Bronchial epithelial cell (primary cell): ENCODE data around the gene AS3MT. TPM values are rescaled to one million over a fixed set of nuclear protein-coding genes. Genes with fewer than 3 reads are reported as not detected.

Experiments used
- DNase-seq: peaks from one replicate; pipeline ENCODE4 v3.0.0-alpha.2; 2010; ENCODE audit warnings: low read depth
- FAIRE-seq: peaks from 2 replicates; lab custom pipeline; 2011; peaks lifted over from hg19 to GRCh38; lab: Jason Lieb, UNC
- H3K27me3 ChIP-seq: 2 replicates; pipeline ENCODE4 v1.5.1; 2011; ENCODE audit warnings: low read length; ENCODE audit not compliant: control insufficient read depth, insufficient read depth
- H3K36me3 ChIP-seq: 2 replicates; pipeline ENCODE4 v1.5.1; 2011; ENCODE audit warnings: low read length; ENCODE audit not compliant: control insufficient read depth, insufficient read depth
- H3K4me3 ChIP-seq: 2 replicates; pipeline ENCODE4 v1.5.1; 2011; ENCODE audit warnings: mild to moderate bottlenecking, low read depth, low read length, control low read depth
- CTCF ChIP-seq: IDR thresholded peaks from 2 replicates; pipeline ENCODE4 v1.5.1; 2011; ENCODE audit warnings: mild to moderate bottlenecking, moderate library complexity, low read length, control low read depth, inconsistent platforms; ENCODE audit not compliant: insufficient read depth, severe bottlenecking
- total RNA-seq: library from RNA; depleted of rRNA; stranded (reverse); fragments of >200 nt; gene quantifications from 2 replicates; pipeline ENCODE4 v1.2.1, GENCODE V29; 2014

The AS3MT gene
- total RNA-seq, 1 donor from 2014 or later, result 2.1 TPM

GRCh38 chr10:102935505-102935904 is 66.2 kb downstream of the AS3MT start:
- no peak for DNase-seq
- H3K36me3 ChIP-seq, result no peaks in the 10 kb centered on the region
- FAIRE-seq, result no peak

DNA sequence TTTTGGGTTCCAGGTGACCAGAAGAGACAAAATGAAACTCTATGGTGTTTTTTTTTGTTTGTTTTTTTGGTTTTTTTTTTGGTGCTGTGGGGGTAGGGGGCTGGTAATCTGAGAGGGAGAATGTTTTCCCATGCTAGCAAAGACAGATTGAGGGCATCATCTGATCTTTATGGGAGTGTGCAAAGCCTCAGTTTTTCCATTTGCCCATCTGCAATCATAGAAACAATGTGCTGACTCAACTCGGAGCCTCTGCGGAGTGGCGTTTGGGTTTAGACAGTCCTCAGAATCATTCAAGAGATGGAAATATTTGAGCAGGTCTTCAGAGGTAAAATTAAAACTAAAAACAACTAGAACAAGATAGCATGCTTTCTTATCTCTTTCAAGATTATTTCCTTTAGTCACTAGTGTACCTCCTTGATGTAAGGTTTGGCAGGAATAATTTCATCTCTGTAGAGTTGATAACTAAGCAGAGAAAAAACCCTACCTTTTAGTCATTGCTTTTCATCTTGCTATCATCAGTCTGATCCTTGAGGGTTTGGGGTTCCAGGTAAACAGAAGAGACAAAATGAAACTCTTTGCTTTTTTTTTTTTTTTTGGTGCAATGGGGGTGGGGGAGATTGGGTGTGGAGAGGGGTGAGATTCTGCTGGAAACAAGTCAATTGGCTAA is 66.8 kb downstream of the AS3MT start:
- Histone ChIP-seq H3K36me3 (no peaks in the 10 kb centered on the region), H3K27me3 (no peaks in the 10 kb centered on the region), H3K4me3 (no peak overlapping the region)
- DNase-seq (no peak), FAIRE-seq (no peak)
- no peak for TF ChIP-seq CTCF

More at GRCh38 chr10:102935505-102935904, 66.2 kb downstream of the AS3MT start:
- Histone ChIP-seq H3K27me3 (no peaks in the 10 kb centered on the region), H3K4me3 (no peak overlapping the region)
- TF ChIP-seq CTCF, result no peak

- H3K4me3 ChIP-seq, result no peak overlapping the region
- no peak for TF ChIP-seq CTCF
- H3K36me3 ChIP-seq, result no peaks in the 10 kb centered on the region
- DNase-seq (no peak), FAIRE-seq (no peak)
- no peaks in the 10 kb centered on the region for H3K27me3 ChIP-seq
These were observed 72.1 kb downstream of the AS3MT start for GRCh38 chr10:102941401-102941800.

DNA sequence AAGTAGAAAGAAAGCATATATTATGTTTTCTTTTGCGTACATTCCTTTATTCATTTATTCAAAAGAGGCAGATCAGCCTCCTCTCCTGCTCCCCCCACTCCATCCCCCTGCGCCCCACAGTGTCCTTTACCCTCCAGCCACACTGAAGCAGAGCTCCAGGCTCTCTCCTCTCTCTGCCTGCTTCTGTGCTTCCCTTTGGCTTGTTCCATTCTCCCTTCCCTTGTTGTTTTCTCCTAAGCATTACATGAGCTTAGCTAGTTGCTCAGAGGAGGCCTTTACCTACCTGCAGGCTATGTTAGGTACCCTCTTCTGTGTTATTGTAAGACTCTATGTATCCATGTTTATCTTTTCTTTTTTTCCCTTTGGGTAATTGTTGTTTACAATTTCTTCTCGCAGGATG is 76.2 kb downstream of the AS3MT start:
- FAIRE-seq, result no peak
- Histone ChIP-seq H3K27me3 (no peaks in the 10 kb centered on the region), H3K4me3 (no peak overlapping the region), H3K36me3 (no peaks in the 10 kb centered on the region)
- no peak for TF ChIP-seq CTCF
- no peak for DNase-seq

DNA sequence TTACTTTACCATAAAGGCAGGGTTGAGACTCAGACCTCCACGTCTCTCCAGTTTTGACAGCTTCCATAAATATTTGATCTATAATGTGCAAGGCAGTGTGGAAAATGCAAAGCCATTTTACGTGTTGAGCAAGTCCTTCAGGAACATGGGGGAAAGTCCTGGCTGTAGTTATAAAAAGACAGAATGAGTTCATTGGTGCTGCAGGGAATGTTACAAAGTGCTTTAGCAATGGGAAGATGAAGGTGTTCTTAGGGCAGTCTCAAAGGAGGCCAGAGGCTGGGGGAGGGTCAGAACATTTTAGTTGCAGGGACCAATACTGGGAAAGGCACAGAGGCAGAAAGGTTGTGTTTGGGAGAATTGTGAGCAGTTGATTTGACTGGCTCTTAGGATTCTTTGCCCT is 76.7 kb downstream of the AS3MT start:
- Histone ChIP-seq H3K27me3 (no peaks in the 10 kb centered on the region), H3K4me3 (no peak overlapping the region), H3K36me3 (no peaks in the 10 kb centered on the region)
- no peak for DNase-seq
- FAIRE-seq, result no peak
- no peak for TF ChIP-seq CTCF

- FAIRE-seq (no peak), DNase-seq (no peak)
- H3K4me3 ChIP-seq, result no peak overlapping the region
- no peaks in the 10 kb centered on the region for H3K36me3 ChIP-seq
- H3K27me3 ChIP-seq, result no peaks in the 10 kb centered on the region
- no peak for TF ChIP-seq CTCF
These were observed 77.7 kb downstream of the AS3MT start for GRCh38 chr10:102946992-102947391.
